ENCODE results near the gene RGL2.
"Not testable (repeated sequence)": the region's sequence is repeated elsewhere in the genome, so short reads cannot be mapped to it uniquely, and the experiment has no call there.

RGL2 gene

GRCh38 chr6:33273129-33273923 lies 25.4 kb downstream of the RGL2 start:
- DNase-seq: no peak

DNA sequence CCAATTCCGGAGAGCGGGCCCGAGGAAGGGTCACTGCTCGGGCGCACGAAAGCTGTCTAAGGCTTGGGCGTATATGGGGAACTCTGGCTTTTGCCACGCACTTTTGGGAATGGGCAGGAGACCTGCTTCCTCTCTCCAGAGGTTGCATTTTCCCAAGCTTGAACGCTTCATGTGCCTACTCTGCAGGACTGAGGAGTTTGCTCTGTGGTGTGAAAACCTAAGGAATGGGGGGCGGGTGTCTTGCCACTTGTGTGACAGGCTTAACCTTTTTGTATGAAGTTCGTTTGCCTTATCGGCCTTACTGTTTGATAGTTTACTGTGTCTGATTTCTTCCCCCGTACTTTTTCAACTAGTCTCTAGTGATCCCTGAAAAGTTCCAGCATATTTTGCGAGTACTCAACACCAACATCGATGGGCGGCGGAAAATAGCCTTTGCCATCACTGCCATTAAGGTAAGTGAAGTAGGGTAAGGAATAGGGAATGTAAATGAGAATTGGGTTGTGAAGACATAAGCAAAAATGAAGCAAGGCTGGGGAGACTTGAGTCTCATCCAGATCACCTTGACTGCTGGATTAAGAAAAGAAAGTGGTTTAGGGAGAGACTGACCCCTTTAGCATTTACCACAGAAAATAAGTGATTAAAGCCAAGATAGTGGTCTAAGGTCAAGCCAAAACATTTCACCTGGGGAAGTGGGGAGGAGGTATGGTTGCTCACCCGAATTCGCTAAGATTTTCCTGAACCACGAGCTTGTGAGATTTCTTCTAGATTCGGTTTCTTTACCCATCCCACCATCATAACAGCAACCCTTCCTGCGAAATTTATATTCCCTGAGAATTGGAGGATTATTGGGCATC lies 26.2 kb downstream of the RGL2 start:
- DNase-seq: no peak

DNA sequence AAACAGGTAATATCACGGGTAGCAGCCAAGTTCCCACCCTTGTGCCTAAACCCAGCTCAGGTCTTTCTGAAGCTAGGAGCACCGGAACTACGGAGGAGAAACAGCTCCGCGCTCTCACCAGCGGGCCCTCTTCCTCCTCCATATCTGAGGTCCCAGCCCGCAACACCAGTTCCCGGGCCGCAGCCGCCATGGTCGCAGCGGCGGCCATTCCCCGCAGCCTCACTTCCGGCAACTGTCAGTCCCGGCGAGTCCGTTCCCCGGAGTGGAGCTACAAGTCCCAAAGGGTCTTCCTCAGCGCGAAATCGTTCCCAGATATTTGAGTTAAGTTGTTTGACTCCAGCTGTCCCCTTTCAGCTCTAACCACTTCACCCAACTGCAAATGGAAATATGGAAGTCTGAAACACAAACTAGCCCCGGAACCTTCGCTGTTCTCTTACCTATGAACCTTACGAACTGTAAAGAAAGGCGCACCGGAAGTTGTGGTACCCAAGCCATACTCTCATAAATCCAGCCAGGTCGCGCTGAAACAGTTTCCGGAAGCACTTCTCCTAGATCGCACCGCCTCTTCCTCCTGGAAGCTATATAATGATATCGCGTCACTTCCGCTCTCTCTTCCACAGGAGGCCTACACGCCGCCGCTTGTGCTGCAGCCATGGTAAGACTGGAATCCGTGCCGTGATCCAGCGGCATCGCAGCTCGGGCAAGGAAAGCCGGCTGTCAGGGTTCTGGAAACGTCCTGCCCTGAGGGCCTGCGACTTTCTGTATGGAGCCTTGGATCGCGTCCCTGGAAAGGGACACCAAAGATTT lies 27.1 kb downstream of the RGL2 start, which contains the start of the genes RPS18 and VPS52:
TSS of gene RPS18 (plus strand) at position 608 of the 807 bp plus-strand sequence. CDS start at position 653, 45 bp downstream.
TSS of gene VPS52 (minus strand) at position 409 of the 807 bp plus-strand sequence. CDS start at position 208, 201 bp downstream.
- peak; percentile 74 to 83 (median 77) for DNase-seq

- DNase-seq: no peak
These were observed 27.6 kb downstream of the RGL2 start for GRCh38 chr6:33271117-33271467.

GRCh38 chr6:33264015-33264414 lies 34.7 kb downstream of the RGL2 start:
- DNase-seq: no peak

GRCh38 chr6:33262490-33262889 lies 36.3 kb downstream of the RGL2 start:
- DNase-seq: not testable (repeated sequence)

GRCh38 chr6:33259032-33259431 lies 39.7 kb downstream of the RGL2 start:
- no peak for DNase-seq

GRCh38 chr6:33254591-33254990 lies 44.2 kb downstream of the RGL2 start:
- no peak for DNase-seq

GRCh38 chr6:33252759-33253158 lies 46.0 kb downstream of the RGL2 start:
- DNase-seq: no peak

DNA sequence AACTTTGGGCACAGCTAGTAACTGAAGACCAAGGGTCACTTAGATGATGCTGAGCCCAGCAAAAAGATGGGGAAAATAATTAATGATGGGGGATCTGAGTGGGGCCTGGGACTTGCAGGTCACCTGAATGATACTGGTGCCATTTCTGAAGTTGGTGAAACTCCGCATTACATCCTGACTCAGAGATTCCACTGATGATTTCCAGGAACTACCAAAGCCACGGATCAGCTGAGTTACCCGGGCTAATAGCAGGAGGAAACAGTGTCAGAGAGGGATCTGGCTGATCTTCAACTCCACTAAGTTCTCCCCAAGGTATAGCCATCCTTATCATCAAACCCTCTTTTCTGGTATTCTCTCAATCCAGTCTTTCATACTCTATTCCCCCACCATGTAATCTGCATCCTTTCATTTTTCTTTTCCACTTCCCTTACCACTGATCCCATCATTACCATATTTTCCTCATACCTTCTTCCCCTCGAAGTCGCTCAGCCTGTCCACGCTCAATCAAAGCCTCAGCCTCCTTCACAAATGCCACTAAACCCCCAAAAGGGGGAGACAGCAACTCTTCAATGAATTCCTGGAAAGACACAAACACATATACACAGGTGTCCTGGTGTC lies 47.2 kb downstream of the RGL2 start:
- DNase-seq: no peak

- no peak for DNase-seq
These were observed 48.0 kb downstream of the RGL2 start for GRCh38 chr6:33250731-33251130.

GRCh38 chr6:33249732-33250630 lies 48.8 kb downstream of the RGL2 start:
- DNase-seq: no peak

DNA sequence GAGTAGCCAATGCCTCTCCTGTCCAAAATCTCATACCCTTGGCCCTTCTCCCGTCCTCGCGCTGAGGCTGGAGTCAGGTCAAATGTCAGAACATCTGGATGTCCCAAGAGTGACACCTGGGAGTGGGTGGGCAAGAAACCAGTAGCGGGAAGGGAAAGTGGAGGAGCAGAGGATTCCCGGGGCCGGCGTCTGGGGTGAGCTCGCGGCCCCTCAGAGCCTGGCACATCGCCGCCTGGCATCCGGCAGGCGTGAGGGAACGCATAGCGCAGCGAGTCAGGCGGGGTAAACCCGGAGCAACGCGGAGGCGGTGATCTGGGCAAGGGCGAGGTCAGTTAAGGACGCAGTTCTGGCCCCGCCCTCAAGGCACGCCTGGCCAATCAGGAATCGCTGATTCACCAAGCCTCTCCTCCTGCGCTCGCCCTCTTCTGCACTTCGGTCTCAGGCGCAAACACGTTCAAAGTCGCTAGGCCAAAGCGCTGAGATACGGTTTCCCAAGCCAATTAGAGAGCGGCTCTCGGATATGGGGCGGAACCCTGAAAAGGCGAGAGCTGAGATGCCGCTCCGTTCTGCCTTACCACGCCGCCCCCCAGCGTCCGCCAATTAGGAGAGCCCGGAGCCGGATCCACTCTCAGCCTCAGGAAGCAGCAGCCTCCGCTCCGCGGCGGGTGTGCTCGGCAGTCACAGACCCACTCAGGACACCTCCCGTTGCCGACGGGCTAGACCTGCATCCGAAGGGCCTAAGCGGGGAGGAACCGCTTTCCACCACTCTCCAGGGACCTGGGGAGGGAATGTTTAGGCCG lies 49.6 kb downstream of the RGL2 start:
- DNase-seq: peak; percentile 86 to 98 (median 88)

DNA sequence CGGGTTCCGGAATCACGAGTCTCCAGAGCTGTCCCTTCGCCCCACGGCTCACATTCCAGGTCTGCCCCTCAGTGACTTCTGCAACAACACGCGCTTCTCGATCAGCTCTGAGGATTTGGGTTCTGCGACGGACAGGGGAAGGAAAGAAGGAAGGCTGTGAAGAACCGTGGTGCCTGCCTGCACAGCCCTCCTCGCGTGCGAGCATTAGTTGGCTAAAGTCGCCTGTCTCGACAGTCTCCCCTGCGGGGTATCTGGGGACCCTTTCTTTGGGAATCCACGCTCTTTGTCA lies 50.2 kb downstream of the RGL2 start:
- DNase-seq: peak in 2 of 4 experiments; percentile 40 to 45

DNA sequence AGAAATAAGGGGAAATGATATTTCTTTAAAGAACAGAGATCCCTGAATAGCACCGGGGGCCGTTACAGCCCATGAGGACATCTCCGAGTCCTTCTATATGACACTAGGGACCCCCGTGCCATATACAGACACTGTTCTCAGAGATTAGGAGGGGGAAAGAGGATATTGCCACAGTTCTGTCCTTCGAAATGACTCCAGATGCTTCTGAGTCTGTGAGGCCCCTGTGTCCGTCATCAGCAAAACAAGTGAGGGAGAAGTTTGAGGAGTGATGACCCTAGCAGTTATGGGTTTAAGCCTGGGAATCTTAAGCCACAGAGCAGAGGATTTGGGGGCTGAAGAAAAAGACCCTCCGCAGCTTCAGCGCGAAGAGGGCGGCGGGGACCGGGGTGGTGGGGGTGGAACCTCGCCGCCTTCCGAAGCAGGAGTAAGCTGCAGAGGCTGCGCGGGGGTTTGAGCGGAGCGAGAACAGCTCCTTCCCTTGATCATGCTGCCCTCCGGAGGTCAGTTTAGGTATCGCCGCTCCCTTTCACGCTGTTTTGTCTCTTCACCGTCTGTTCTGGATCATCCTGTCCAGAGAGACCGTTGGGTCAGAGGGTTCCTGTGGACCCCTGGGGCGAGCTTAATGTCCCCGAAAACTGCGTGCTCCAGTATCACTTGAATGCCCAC lies 50.6 kb downstream of the RGL2 start:
- peak; percentile 76 to 93 (median 78) for DNase-seq

GRCh38 chr6:33243476-33243875 lies 55.3 kb downstream of the RGL2 start:
- no peak for DNase-seq

GRCh38 chr6:33241968-33242367 lies 56.8 kb downstream of the RGL2 start:
- no peak for DNase-seq
